SK-N-MC (cell line): Measurements from ENCODE around the gene SFTA2.

ENCODE experiments used
- EZH2 ChIP-seq: fragments of 200-600 bp; sonication (generic); IDR thresholded peaks from one replicate; pipeline ENCODE4 v1.6.1; 2017; ENCODE audit warnings: antibody characterized with exemption
- FOXP2 ChIP-seq: optimal IDR thresholded peaks from 2 replicates; pipeline ENCODE3; 2011; ENCODE audit warnings: mild to moderate bottlenecking, moderate library complexity; ENCODE audit not compliant: insufficient read depth; ENCODE audit errors: extremely low read length, control extremely low read depth
- POLR2AphosphoS5 ChIP-seq: IDR thresholded peaks from 2 replicates; pipeline ENCODE4 v1.6.1; 2012; ENCODE audit warnings: mild to moderate bottlenecking, low read depth, low read length, borderline replicate concordance

GRCh38 chr6:30894935-30895334 lies 37.0 kb downstream of the SFTA2 start:
- TF ChIP-seq POLR2AphosphoS5 (no peak), EZH2 (no peak), FOXP2 (no peak)
